ENCODE data around the gene CMSS1. TPM values are rescaled to one million over a fixed set of nuclear protein-coding genes. Genes with fewer than 3 reads are reported as not detected.

CMSS1 gene
- total and polyA plus RNA-seq, 11 donors, result 13.5 to 48.4 (median 34.8) TPM

GRCh38 chr3:100179692-100180349, 362.2 kb downstream of the CMSS1 start:
- no peaks in the 10 kb centered on the region for H3K27me3 ChIP-seq
- no peak for ATAC-seq
- intact Hi-C loops (cut with DNase I), result loop anchor here in 1 of 10 donors (10.0 kb wide), 2 partner anchors 65 to 105 kb away; no protein-coding TSS in a partner anchor
- no peak overlapping the region for H3K27ac ChIP-seq
- TF ChIP-seq CTCF (IDR thresholded peaks at IDR 0.05) (no peak), POLR2A (IDR thresholded peaks at IDR 0.05) (no peak)
- peaks cover 0 to 12% (median 0%) of the 10 kb centered on the region in 9 donors for H3K36me3 ChIP-seq
- peaks cover 0 to 20% (median 10%) of the 10 kb centered on the region in 12 donors for H3K9me3 ChIP-seq
- H3K4me1 ChIP-seq, result peaks cover 0 to 21% (median 7%) of the 10 kb centered on the region in 12 donors
- no peak overlapping the region for H3K4me3 ChIP-seq
- no peak for DNase-seq
- WGBS, 4 donors, result 97 to 100% (median 99%) methylated on average over 4 of the region's 4 CpGs

GRCh38 chr3:100183608-100184125, 366.0 kb downstream of the CMSS1 start:
- Histone ChIP-seq H3K27ac (peak overlapping the region in 3 of 12 donors; percentile 50 to 73 (median 68)), H3K36me3 (peaks cover 0 to 7% (median 0%) of the 10 kb centered on the region in 9 donors), H3K4me3 (no peak overlapping the region), H3K9me3 (peaks cover 0 to 20% (median 10%) of the 10 kb centered on the region in 12 donors), H3K4me1 (peaks cover 0 to 24% (median 17%) of the 10 kb centered on the region in 12 donors), H3K27me3 (no peaks in the 10 kb centered on the region)
- TF ChIP-seq CTCF (IDR thresholded peaks at IDR 0.05), result no peak
- DNase-seq, result no peak
- no peak for ATAC-seq
- 95 to 100% (median 97%) methylated on average over 1 of the region's 1 CpG for WGBS, 4 donors
- intact Hi-C loops (cut with DNase I), result loop anchor here in 1 of 10 donors (10.0 kb wide), 1 partner anchor 109 kb away; no protein-coding TSS in a partner anchor

GRCh38 chr3:100184948-100185570, 367.4 kb downstream of the CMSS1 start:
- Histone ChIP-seq H3K4me3 (no peak overlapping the region), H3K4me1 (peaks cover 0 to 24% (median 17%) of the 10 kb centered on the region in 12 donors), H3K9me3 (peaks cover 0 to 7% (median 3%) of the 10 kb centered on the region in 12 donors), H3K36me3 (no peaks in the 10 kb centered on the region), H3K27me3 (no peaks in the 10 kb centered on the region), H3K27ac (peak overlapping the region in 11 of 12 donors; percentile 2 to 73 (median 26))
- ATAC-seq (peak in 3 of 4 donors; percentile 51 to 88 (median 68)), DNase-seq (peak in 1 of 5 donors; percentile 21)
- WGBS, 4 donors, result 40 to 55% (median 47%) methylated on average over 2 of the region's 2 CpGs
- intact Hi-C loops (cut with DNase I), result loop anchor here in 2 of 10 donors (5.0 to 10.0 kb wide), 2 partner anchors 110 to 113 kb away; no protein-coding TSS in a partner anchor
- TF ChIP-seq POLR2A (IDR thresholded peaks at IDR 0.05) (no peak), CTCF (IDR thresholded peaks at IDR 0.05) (no peak)

GRCh38 chr3:100185847-100186246, 368.2 kb downstream of the CMSS1 start:
- intact Hi-C loops (cut with DNase I), result loop anchor here in 2 of 10 donors (5.0 to 10.0 kb wide), 2 partner anchors 111 to 114 kb away; no protein-coding TSS in a partner anchor

More at GRCh38 chr3:100185847-100186246, 368.2 kb downstream of the CMSS1 start:
- H3K27me3 ChIP-seq, result no peaks in the 10 kb centered on the region
- H3K27ac ChIP-seq, result peak overlapping the region in 9 of 12 donors; percentile 1 to 73 (median 33)
- ATAC-seq (peak in 3 of 4 donors; percentile 67 to 72 (median 69)), DNase-seq (no peak)
- no peak overlapping the region for H3K4me3 ChIP-seq
- no peaks in the 10 kb centered on the region for H3K36me3 ChIP-seq
- no peak for TF ChIP-seq POLR2A (IDR thresholded peaks at IDR 0.05)
- TF ChIP-seq CTCF (IDR thresholded peaks at IDR 0.05), result peak in 4 of 12 donors; percentile 5 to 39 (median 28)
- no peaks in the 10 kb centered on the region for H3K9me3 ChIP-seq
- H3K4me1 ChIP-seq, result peaks cover 0 to 24% (median 17%) of the 10 kb centered on the region in 12 donors
- WGBS, 4 donors, result 50 to 85% (median 63%) methylated on average over 5 of the region's 5 CpGs

Data from heart left ventricle (tissue), 16 donors.